CD4-positive, alpha-beta T cell treated with Interleukin-10 for 1 hour (primary cell): ENCODE results near the gene ELF1.
"Not testable (repeated sequence)": the region's sequence is repeated elsewhere in the genome, so short reads cannot be mapped to it uniquely, and the experiment has no call there.

ENCODE experiments used
- DNase-seq: peaks from one replicate; pipeline ENCODE4 v3.0.0-alpha.2; 2020

ELF1 gene

GRCh38 chr13:41040584-41041334 lies 21.6 kb upstream of the ELF1 start:
- no peak for DNase-seq

- no peak for DNase-seq
Observed at GRCh38 chr13:41039746-41040145, 20.6 kb upstream of the ELF1 start.

- DNase-seq = not testable (repeated sequence)
Observed at GRCh38 chr13:41036557-41036956, 17.4 kb upstream of the ELF1 start.

- no peak for DNase-seq
Observed at GRCh38 chr13:41034881-41035280, 15.8 kb upstream of the ELF1 start.

- DNase-seq = no peak
Observed at GRCh38 chr13:41034382-41034781, 15.3 kb upstream of the ELF1 start.

- DNase-seq = no peak
Observed at GRCh38 chr13:41032691-41033376, 13.7 kb upstream of the ELF1 start.

- no peak for DNase-seq
Observed at GRCh38 chr13:41029629-41030028, 10.5 kb upstream of the ELF1 start.

- no peak for DNase-seq
Observed at GRCh38 chr13:41028051-41028450, 8.9 kb upstream of the ELF1 start.

- no peak for DNase-seq
Observed at GRCh38 chr13:41026788-41027187, 7.7 kb upstream of the ELF1 start.

- DNase-seq = no peak
Observed at GRCh38 chr13:41025518-41025917, 6.4 kb upstream of the ELF1 start.

GRCh38 chr13:41019578-41020347 lies 647 bp upstream of the ELF1 start:
- no peak for DNase-seq

- DNase-seq = no peak
Observed at GRCh38 chr13:41018602-41018948, 541 bp downstream of the ELF1 start.

GRCh38 chr13:41017817-41018601 lies 1.1 kb downstream of the ELF1 start:
- DNase-seq = peak; percentile 52

- DNase-seq = peak; percentile 59
Observed at GRCh38 chr13:41017159-41017558, 2.0 kb downstream of the ELF1 start.

GRCh38 chr13:41015920-41016319 lies 3.2 kb downstream of the ELF1 start:
- no peak for DNase-seq

- DNase-seq = no peak
Observed at GRCh38 chr13:41013835-41014234, 5.3 kb downstream of the ELF1 start.

GRCh38 chr13:41012536-41012935 lies 6.6 kb downstream of the ELF1 start:
- DNase-seq = no peak

- DNase-seq = no peak
Observed at GRCh38 chr13:41011382-41011956, 7.6 kb downstream of the ELF1 start.

- DNase-seq = no peak
Observed at GRCh38 chr13:41008349-41008980, 10.7 kb downstream of the ELF1 start.

- DNase-seq = no peak
Observed at GRCh38 chr13:41007744-41008128, 11.4 kb downstream of the ELF1 start.

- no peak for DNase-seq
Observed at GRCh38 chr13:41006978-41007743, 12.0 kb downstream of the ELF1 start.
